Hepatocyte (in vitro differentiated cells): ENCODE data around the gene CPED1. TPM values are rescaled to one million over a fixed set of nuclear protein-coding genes. Genes with fewer than 3 reads are reported as not detected.

Experiments used
- DNase-seq: peaks from one replicate; pipeline ENCODE4 v3.0.0-alpha.2; 2016; ENCODE audit warnings: low spot score
- H2AFZ ChIP-seq: fragments of 200-600 bp; sonication (generic); 2 replicates; pipeline ENCODE4 v1.6.0; 2016; ENCODE audit warnings: antibody characterized with exemption, mild to moderate bottlenecking
- H3K27ac ChIP-seq: fragments of 200-600 bp; sonication (generic); 2 replicates; pipeline ENCODE4 v1.5.1; 2016; ENCODE audit warnings: mild to moderate bottlenecking
- H3K27me3 ChIP-seq: fragments of 200-600 bp; sonication (generic); 2 replicates; pipeline ENCODE4 v1.6.1; 2016
- H3K36me3 ChIP-seq: fragments of 200-600 bp; sonication (generic); replicated peaks from 2 replicates; pipeline ENCODE4 v1.5.1; 2016; ENCODE audit warnings: low read depth; ENCODE audit not compliant: insufficient read depth
- H3K4me1 ChIP-seq: fragments of 200-600 bp; sonication (generic); 2 replicates; pipeline ENCODE4 v1.5.1; 2016; ENCODE audit warnings: mild to moderate bottlenecking, moderate library complexity; ENCODE audit not compliant: insufficient read depth
- H3K4me2 ChIP-seq: fragments of 200-600 bp; sonication (generic); 2 replicates; pipeline ENCODE4 v1.6.0; 2016
- H3K4me3 ChIP-seq: fragments of 200-600 bp; sonication (generic); 2 replicates; pipeline ENCODE4 v1.5.1; 2016; ENCODE audit warnings: mild to moderate bottlenecking
- H3K79me2 ChIP-seq: fragments of 200-600 bp; sonication (generic); 2 replicates; pipeline ENCODE4 v1.6.0; 2017; ENCODE audit warnings: mild to moderate bottlenecking
- H3K9me2 ChIP-seq: fragments of 200-600 bp; sonication (generic); replicated peaks from 2 replicates; pipeline ENCODE4 v1.6.0; 2017; ENCODE audit warnings: mild to moderate bottlenecking; ENCODE audit not compliant: insufficient read depth
- H3K9me3 ChIP-seq: fragments of 200-600 bp; sonication (generic); 2 replicates; pipeline ENCODE4 v1.5.1; 2016; ENCODE audit warnings: low read depth, mild to moderate bottlenecking
- H4K20me1 ChIP-seq: fragments of 200-600 bp; sonication (generic); 2 replicates; pipeline ENCODE4 v1.6.0; 2016; ENCODE audit warnings: mild to moderate bottlenecking; ENCODE audit not compliant: insufficient read depth, poor library complexity, severe bottlenecking
- CTCF ChIP-seq: fragments of 200-600 bp; sonication (generic); IDR thresholded peaks from 2 replicates; pipeline ENCODE4 v1.5.1; 2016; ENCODE audit warnings: antibody characterized with exemption, mild to moderate bottlenecking; ENCODE audit not compliant: poor library complexity
- EZH2 ChIP-seq: fragments of 200-600 bp; sonication (generic); IDR thresholded peaks from 2 replicates; pipeline ENCODE4 v1.6.1; 2016; ENCODE audit warnings: antibody characterized with exemption, mild to moderate bottlenecking, borderline replicate concordance
- EZH2phosphoT487 ChIP-seq: fragments of 200-600 bp; sonication (generic); IDR thresholded peaks from one replicate; pipeline ENCODE4 v1.6.1; 2018; ENCODE audit warnings: antibody characterized with exemption, mild to moderate bottlenecking, low read depth, moderate library complexity; ENCODE audit not compliant: unreplicated experiment, severe bottlenecking
- WGBS: methylation state at CpG from one replicate; pipeline ENCODE4 v1.1.6; 2016; ENCODE audit warnings: low lambda C conversion rate; ENCODE audit errors: missing lambda C conversion rate; 5-methylcytosine and 5-hydroxymethylcytosine counted together
- polyA plus RNA-seq: library from polyadenylated mRNA; unstranded; fragments of >200 nt; fragmentation: Nextera tagmentation; extraction: Ambion mirVana; gene quantifications from 2 replicates; pipeline ENCODE4 v1.2.1, GENCODE V29; 2016
- total RNA-seq: library from RNA; depleted of rRNA; stranded (reverse); fragments of >200 nt; gene quantifications from 2 replicates; pipeline ENCODE4 v1.2.3, GENCODE V29; 2014

CPED1 gene
- total and polyA plus RNA-seq, 2 experiments from 2014 or later: 10.1 to 30.5 TPM

- no peaks in the 10 kb centered on the region for H3K36me3 ChIP-seq
- H3K9me3 ChIP-seq: no peaks in the 10 kb centered on the region
- no peaks in the 10 kb centered on the region for H3K27me3 ChIP-seq
- no peak overlapping the region for H3K27ac ChIP-seq
- DNase-seq: no peak
- 70% methylated on average over 3 of the region's 3 CpGs for WGBS
- H3K4me1 ChIP-seq: no peaks in the 10 kb centered on the region
- no peaks in the 10 kb centered on the region for H4K20me1 ChIP-seq
- no peak overlapping the region for H3K4me3 ChIP-seq
- H3K9me2 ChIP-seq: no peaks in the 10 kb centered on the region
- H3K79me2 ChIP-seq: no peaks in the 10 kb centered on the region
- H2AFZ ChIP-seq: no peak overlapping the region
- no peak overlapping the region for H3K4me2 ChIP-seq
- TF ChIP-seq EZH2 (no peak), CTCF (peak; percentile 49), EZH2phosphoT487 (no peak)
Observed at GRCh38 chr7:121126801-121127534, 138.5 kb downstream of the CPED1 start.

GRCh38 chr7:121132940-121133339 lies 144.4 kb downstream of the CPED1 start:
- no peaks in the 10 kb centered on the region for H3K36me3 ChIP-seq
- H3K4me1 ChIP-seq: no peaks in the 10 kb centered on the region
- no peak overlapping the region for H3K27ac ChIP-seq
- no peak overlapping the region for H3K4me2 ChIP-seq
- no peaks in the 10 kb centered on the region for H4K20me1 ChIP-seq
- H3K9me3 ChIP-seq: no peaks in the 10 kb centered on the region
- WGBS: 0% methylated on average over 1 of the region's 1 CpG
- no peaks in the 10 kb centered on the region for H3K27me3 ChIP-seq
- H3K4me3 ChIP-seq: no peak overlapping the region
- no peaks in the 10 kb centered on the region for H3K9me2 ChIP-seq
- no peak for DNase-seq
- no peaks in the 10 kb centered on the region for H3K79me2 ChIP-seq
- TF ChIP-seq EZH2phosphoT487 (no peak), EZH2 (no peak), CTCF (no peak)
- no peak overlapping the region for H2AFZ ChIP-seq

GRCh38 chr7:121133444-121133843 lies 144.9 kb downstream of the CPED1 start:
- H3K4me2 ChIP-seq: no peak overlapping the region
- H3K9me2 ChIP-seq: no peaks in the 10 kb centered on the region
- H3K27me3 ChIP-seq: no peaks in the 10 kb centered on the region
- no peak for TF ChIP-seq EZH2phosphoT487
- no peak for TF ChIP-seq EZH2
- TF ChIP-seq CTCF: no peak
- H3K27ac ChIP-seq: no peak overlapping the region
- H3K4me1 ChIP-seq: no peaks in the 10 kb centered on the region
- 78% methylated on average over 3 of the region's 3 CpGs for WGBS
- no peaks in the 10 kb centered on the region for H3K9me3 ChIP-seq
- no peaks in the 10 kb centered on the region for H3K79me2 ChIP-seq
- no peaks in the 10 kb centered on the region for H3K36me3 ChIP-seq
- DNase-seq: no peak
- H2AFZ ChIP-seq: no peak overlapping the region
- no peak overlapping the region for H3K4me3 ChIP-seq
- no peaks in the 10 kb centered on the region for H4K20me1 ChIP-seq
